GM23338 (cell line): ENCODE measurements around the gene FAM13A. TPM values are rescaled to one million over a fixed set of nuclear protein-coding genes. Genes with fewer than 3 reads are reported as not detected.

Source experiments
- ATAC-seq: fragments of 200-7000 bp; cut with Tn5 transposase; 3 replicates; pipeline ENCODE4 v1.9.1; 2020
- DNase-seq: peaks from one replicate; pipeline ENCODE4 v3.0.0-alpha.2; 2015; ENCODE audit warnings: low spot score
- H2AFZ ChIP-seq: fragments of 200-600 bp; sonication (generic); 2 replicates; pipeline ENCODE4 v1.8.0; 2016; ENCODE audit warnings: antibody characterized with exemption, mild to moderate bottlenecking, moderate library complexity
- H3F3A ChIP-seq: fragments of 200-600 bp; sonication (generic); replicated peaks from 2 replicates; pipeline ENCODE4 v1.8.0; 2017; ENCODE audit warnings: antibody characterized with exemption, mixed run types, low read depth
- H3K27ac ChIP-seq: fragments of 200-600 bp; sonication (generic); 2 replicates; pipeline ENCODE4 v1.6.1; 2016; ENCODE audit warnings: low read depth
- H3K27me3 ChIP-seq: fragments of 200-600 bp; sonication (generic); 2 replicates; pipeline ENCODE4 v1.8.0; 2016; ENCODE audit warnings: mild to moderate bottlenecking, mixed run types, moderate library complexity; ENCODE audit not compliant: insufficient read depth
- H3K36me3 ChIP-seq: fragments of 200-600 bp; sonication (generic); 2 replicates; pipeline ENCODE4 v1.8.0; 2016; ENCODE audit warnings: mild to moderate bottlenecking; ENCODE audit not compliant: insufficient read depth
- H3K4me1 ChIP-seq: fragments of 200-600 bp; sonication (generic); 2 replicates; pipeline ENCODE4 v1.8.0; 2016; ENCODE audit warnings: mild to moderate bottlenecking, moderate library complexity; ENCODE audit not compliant: insufficient read depth
- H3K4me2 ChIP-seq: fragments of 200-600 bp; sonication (generic); 2 replicates; pipeline ENCODE4 v1.7.1; 2017; ENCODE audit warnings: mixed run types
- H3K4me3 ChIP-seq: fragments of 200-600 bp; sonication (generic); 2 replicates; pipeline ENCODE4 v1.6.1; 2016; ENCODE audit warnings: mixed run types
- H3K79me2 ChIP-seq: fragments of 200-600 bp; sonication (generic); replicated peaks from 2 replicates; pipeline ENCODE4 v1.8.0; 2017; ENCODE audit warnings: mild to moderate bottlenecking; ENCODE audit not compliant: insufficient read depth
- H3K9me2 ChIP-seq: fragments of 200-600 bp; sonication (generic); 2 replicates; pipeline ENCODE4 v1.8.0; 2017; ENCODE audit not compliant: insufficient read depth
- H4K20me1 ChIP-seq: fragments of 200-600 bp; sonication (generic); replicated peaks from 2 replicates; pipeline ENCODE4 v1.8.0; 2017; ENCODE audit warnings: mild to moderate bottlenecking; ENCODE audit not compliant: insufficient read depth
- H3K27ac Mint-ChIP-seq: 2 replicates; pipeline ENCODE4 v1.8.0; 2020; ENCODE audit warnings: inconsistent platforms, mild to moderate bottlenecking, moderate library complexity, mixed read lengths
- H3K27me3 Mint-ChIP-seq: 3 replicates; pipeline ENCODE4 v1.8.0; 2022; ENCODE audit warnings: low read depth, mild to moderate bottlenecking, moderate library complexity, mixed read lengths, inconsistent platforms; ENCODE audit not compliant: insufficient read depth, poor library complexity
- H3K36me3 Mint-ChIP-seq: 3 replicates; pipeline ENCODE4 v1.8.0; 2021; ENCODE audit warnings: low read depth, mild to moderate bottlenecking, inconsistent platforms, moderate library complexity, mixed read lengths
- H3K4me1 Mint-ChIP-seq: 3 replicates; pipeline ENCODE4 v1.8.0; 2020; ENCODE audit warnings: mild to moderate bottlenecking, inconsistent platforms, mixed read lengths
- H3K4me3 Mint-ChIP-seq: 3 replicates; pipeline ENCODE4 v1.8.0; 2021; ENCODE audit warnings: moderate library complexity, mild to moderate bottlenecking, inconsistent platforms, mixed read lengths
- H3K9me3 Mint-ChIP-seq: 3 replicates; pipeline ENCODE4 v1.8.0; 2020; ENCODE audit warnings: moderate library complexity, mild to moderate bottlenecking, inconsistent platforms, mixed read lengths
- CTCF ChIP-seq, 2 experiments: fragments of 200-600 bp in 1 of 2; sonication (generic) in 1 of 2; conservative IDR thresholded peaks; 2 replicates each; pipeline versions ENCODE4 v1.5.1 to v1.6.1; 2016 to 2017; ENCODE audit warnings: antibody characterized with exemption in 2 of 2, low read depth in 2 of 2, mild to moderate bottlenecking in 2 of 2, moderate library complexity in 1 of 2
- ZNF331 ChIP-seq: fragments of 250-450 bp; sonication (Bioruptor Pico); IDR thresholded peaks from 2 replicates; pipeline ENCODE4 v1.5.0; 2020; ENCODE audit warnings: low read depth, mild to moderate bottlenecking, moderate library complexity
- ZNF462 ChIP-seq: fragments of 250-450 bp; sonication (Bioruptor Pico); IDR thresholded peaks from 2 replicates; pipeline ENCODE4 v1.5.0; 2020; ENCODE audit warnings: mild to moderate bottlenecking, moderate library complexity
- polyA plus RNA-seq: library from polyadenylated mRNA; unstranded; fragments of >200 nt; fragmentation: Nextera tagmentation; extraction: Ambion mirVana; gene quantifications from 2 replicates; pipeline ENCODE4 v1.2.1, GENCODE V29; 2016
- total RNA-seq: library from RNA; depleted of rRNA; stranded (reverse); fragments of >200 nt; shearing (Covaris generic); gene quantifications from 2 replicates; pipeline ENCODE4 v1.2.3, GENCODE V29; 2014

Gene FAM13A
- total and polyA plus RNA-seq, 2 experiments from 2014 or later, result 13.9 to 28.4 TPM

DNA sequence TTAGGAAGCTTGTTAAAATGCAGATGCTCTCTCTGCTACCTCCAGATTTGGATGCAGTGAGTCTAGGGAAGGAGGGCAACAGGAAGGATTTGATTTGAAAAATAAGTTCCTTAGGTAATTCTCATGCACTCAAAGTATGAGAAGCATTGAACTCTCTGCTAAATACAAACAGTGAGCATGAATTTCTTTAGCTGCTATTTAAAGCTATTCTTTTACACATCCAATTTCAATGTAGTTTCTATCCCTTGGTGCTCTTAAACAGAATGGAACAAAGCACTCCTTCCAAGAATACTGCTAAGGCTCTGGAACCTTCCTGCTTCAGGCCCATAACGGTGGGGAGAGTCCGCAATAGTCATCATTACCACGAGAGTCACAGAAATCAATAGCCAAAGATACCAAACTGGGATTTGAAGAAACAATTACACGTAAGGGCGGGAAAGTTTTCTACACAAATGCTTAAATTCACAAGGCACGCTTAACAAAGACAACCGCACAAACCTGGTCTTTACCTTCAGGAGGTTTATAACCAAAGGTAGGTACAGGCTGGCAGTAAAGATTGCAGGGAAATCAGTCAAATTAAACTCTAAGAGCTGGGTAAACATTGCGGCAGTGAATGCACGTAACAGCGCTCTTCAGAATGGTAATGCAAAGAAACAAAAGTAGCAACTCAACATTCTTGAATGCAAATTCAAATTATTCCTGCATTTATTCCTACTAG lies 236.1 kb downstream of the FAM13A start:
- ATAC-seq, result no peak
- peak overlapping the region; percentile 28 for H3K4me2 ChIP-seq
- H4K20me1 ChIP-seq, result no peaks in the 10 kb centered on the region
- no peaks in the 10 kb centered on the region; the same call in 1 of the 2 replicates for H3K79me2 ChIP-seq
- H2AFZ ChIP-seq, result no peak overlapping the region
- peaks cover 32% of the 10 kb centered on the region for H3K4me1 ChIP-seq
- no peaks in the 10 kb centered on the region for H3K9me3 Mint-ChIP-seq
- no peaks in the 10 kb centered on the region for H3K9me2 ChIP-seq
- H3K36me3 ChIP-seq, result no peaks in the 10 kb centered on the region
- no peaks in the 10 kb centered on the region for H3K27me3 ChIP-seq
- peaks cover 2% of the 10 kb centered on the region for H3K27me3 Mint-ChIP-seq
- TF ChIP-seq ZNF462 (CRISPR knock-in tag) (no peak), ZNF331 (CRISPR knock-in tag) (no peak), CTCF (conservative IDR thresholded peaks at IDR 0.05; ENCODE audit: low read depth in 2 of 2) (no peak)
- peak overlapping the region; percentile 18; the same call in 1 of the 3 replicates for H3K4me3 Mint-ChIP-seq
- peaks cover 29% of the 10 kb centered on the region for H3K4me1 Mint-ChIP-seq
- H3K4me3 ChIP-seq, result no peak overlapping the region
- H3F3A ChIP-seq, result no peaks in the 10 kb centered on the region
- no peak overlapping the region for H3K27ac ChIP-seq
- H3K27ac Mint-ChIP-seq, result peak overlapping the region; percentile 92
- DNase-seq, result peak; percentile 12
- no peaks in the 10 kb centered on the region for H3K36me3 Mint-ChIP-seq
